GM21737 (cell line): ENCODE data around the gene FOXI1.

ENCODE experiments used
- ATAC-seq: cut with Tn5 transposase; IDR thresholded peaks from one replicate; pipeline ENCODE4 v1.9.1; 2021; ENCODE audit warnings: mild to moderate bottlenecking, moderate library complexity; ENCODE audit not compliant: unreplicated experiment

The FOXI1 gene

GRCh38 chr5:170148430-170149205 lies 42.9 kb downstream of the FOXI1 start:
- ATAC-seq, result no peak

GRCh38 chr5:170149206-170149515 lies 43.5 kb downstream of the FOXI1 start:
- ATAC-seq, result no peak

- no peak for ATAC-seq
These were observed 45.0 kb downstream of the FOXI1 start for GRCh38 chr5:170150713-170151096.

- no peak for ATAC-seq
These were observed 45.6 kb downstream of the FOXI1 start for GRCh38 chr5:170151097-170151831.

GRCh38 chr5:170152767-170153166 lies 47.1 kb downstream of the FOXI1 start:
- ATAC-seq, result no peak

GRCh38 chr5:170154297-170154696 lies 48.6 kb downstream of the FOXI1 start:
- no peak for ATAC-seq

- no peak for ATAC-seq
These were observed 49.0 kb downstream of the FOXI1 start for GRCh38 chr5:170154744-170155143.

- ATAC-seq, result no peak
These were observed 50.1 kb downstream of the FOXI1 start for GRCh38 chr5:170155771-170156170.

GRCh38 chr5:170159101-170159698 lies 53.5 kb downstream of the FOXI1 start:
- no peak for ATAC-seq
